Spleen (tissue), 11 donors: ENCODE results near the gene IL1RN. TPM values are rescaled to one million over a fixed set of nuclear protein-coding genes. Genes with fewer than 3 reads are reported as not detected.

Experiments used
- DNase-seq: peaks from one replicate; pipeline ENCODE4 v3.0.0-alpha.2; 2020
- H3K27ac ChIP-seq, 8 donors: fragments of 200-600 bp; sonication (generic) in 7 of 8; 1 replicate in 4 of 8; 2 replicates in 4 of 8; pipeline versions ENCODE4 v1.5.0 to v1.8.0; 2016 to 2021; ENCODE audit warnings: inconsistent platforms in 4 of 8, mild to moderate bottlenecking in 4 of 8, moderate library complexity in 1 of 8
- H3K27me3 ChIP-seq, 7 donors: fragments of 200-600 bp; sonication (generic) in 6 of 7; replicated peaks in 1 of 7; 1 replicate in 4 of 7; 2 replicates in 3 of 7; pipeline versions ENCODE4 v1.5.0 to v1.8.0; 2016 to 2021; ENCODE audit warnings: inconsistent platforms in 3 of 7, mild to moderate bottlenecking in 1 of 7
- H3K36me3 ChIP-seq, 6 donors: fragments of 200-600 bp; sonication (generic) in 5 of 6; 1 replicate in 4 of 6; 2 replicates in 2 of 6; pipeline versions ENCODE4 v1.5.0 to v1.8.0; 2016 to 2021; ENCODE audit warnings: inconsistent platforms in 2 of 6
- H3K4me1 ChIP-seq, 6 donors: fragments of 200-600 bp; sonication (generic) in 5 of 6; 1 replicate in 3 of 6; 2 replicates in 3 of 6; pipeline versions ENCODE4 v1.5.0 to v1.8.0; 2016 to 2021; ENCODE audit warnings: inconsistent platforms in 3 of 6
- H3K4me3 ChIP-seq, 8 donors: fragments of 200-600 bp; sonication (generic) in 7 of 8; 1 replicate in 4 of 8; 2 replicates in 4 of 8; pipeline versions ENCODE4 v1.5.0 to v1.8.0; 2016 to 2021; ENCODE audit warnings: inconsistent platforms in 4 of 8, mild to moderate bottlenecking in 4 of 8, moderate library complexity in 2 of 8
- H3K9me3 ChIP-seq, 8 donors: fragments of 200-600 bp; sonication (generic) in 7 of 8; 1 replicate in 4 of 8; 2 replicates in 4 of 8; pipeline versions ENCODE4 v1.5.0 to v1.8.0; 2016 to 2021; ENCODE audit warnings: inconsistent platforms in 4 of 8
- CTCF ChIP-seq, 11 experiments: fragments of 200-600 bp in 7 of 11; fragments of 450-650 bp in 4 of 11; sonication (generic) in 4 of 11; IDR thresholded peaks in 8 of 11; conservative IDR thresholded peaks in 3 of 11; 1 replicate in 7 of 11; 2 replicates in 4 of 11; pipeline versions ENCODE4 v1.4.0 to v1.8.0; 2016 to 2021; ENCODE audit warnings: antibody characterized with exemption in 11 of 11, inconsistent platforms in 4 of 11, mild to moderate bottlenecking in 1 of 11
- POLR2A ChIP-seq, 3 donors: fragments of 450-650 bp; IDR thresholded peaks; one replicate each; pipeline ENCODE4 v1.5.1; 2017; ENCODE audit warnings: antibody characterized with exemption in 3 of 3, mild to moderate bottlenecking in 1 of 3
- POLR2AphosphoS5 ChIP-seq, 3 donors: sonication (generic); formaldehyde crosslinking; IDR thresholded peaks; one replicate each; pipeline ENCODE4 v1.5.1; 2017; ENCODE audit warnings: antibody characterized with exemption in 3 of 3
- WGBS, 5 donors: extraction: QIAGEN DNeasy Blood & Tissue Kit in 3 of 5; methylation state at CpG; one replicate each; pipeline versions ENCODE4 v1.1.5 to v1.1.7; 2013 to 2018; 5-methylcytosine and 5-hydroxymethylcytosine counted together
- intact Hi-C: fragments of 100-400 bp; cut with DNase I; formaldehyde crosslinking; loops from one replicate; pipeline ENCODE4 v1.15.0; 2023; ENCODE audit warnings: low total_unique reads
- polyA plus RNA-seq, 3 donors: library from polyadenylated mRNA; stranded (reverse); fragments of 200-250 nt; gene quantifications; one replicate each; pipeline ENCODE4 v1.2.1, GENCODE V29; 2013
- total RNA-seq, 7 donors: library from RNA; depleted of rRNA in 3 of 7; stranded (reverse); fragments of >200 nt in 3 of 7; fragmentation: NEBNext Ultra II Directional in 4 of 7; extraction: Animal tissue kit (Norgen Biotek cat#: 25700) in 4 of 7; gene quantifications; one replicate each; pipeline versions ENCODE4 v1.1.0 to v1.2.1, GENCODE V29; 2016 to 2021
- donor health status: healthy with polysubstance abuse.
- donor health status: DM: no; HTN: no; CAD: no; lungs with moderate emphysema.
- donor health status: DM: no; HTN: no; CAD: no.
- donor health status: Bipolar disorder and iron deficiency.
- donor health status: healthy.
- donor health status: DM: no; HTN: no; CAD: no.
- donor health status: DM: yes; HTN: yes; CAD: no.

Gene IL1RN
- total and polyA plus RNA-seq, 10 donors: 1.9 to 53.9 (median 12.0) TPM

GRCh38 chr2:113148606-113149552, 21.5 kb downstream of the IL1RN start:
- DNase-seq: no peak
- H3K36me3 ChIP-seq: no peaks in the 10 kb centered on the region
- WGBS, 5 donors: 60 to 72% (median 69%) methylated on average over 8 of the region's 8 CpGs
- intact Hi-C loops: no loop called here
- H3K4me1 ChIP-seq: peaks cover 0 to 17% (median 2%) of the 10 kb centered on the region in 6 donors
- TF ChIP-seq CTCF (IDR thresholded peaks at IDR 0.05 in 8 of 11, conservative IDR thresholded peaks at IDR 0.05 in 3 of 11) (no peak), POLR2A (IDR thresholded peaks at IDR 0.05) (no peak), POLR2AphosphoS5 (IDR thresholded peaks at IDR 0.05) (no peak)
- H3K27me3 ChIP-seq: no peaks in the 10 kb centered on the region
- peak overlapping the region in 5 of 8 donors; percentile 45 to 80 (median 65) for H3K27ac ChIP-seq
- peaks cover 0 to 4% (median 0%) of the 10 kb centered on the region in 8 donors for H3K9me3 ChIP-seq
- no peak overlapping the region for H3K4me3 ChIP-seq

- peaks cover 0 to 17% (median 2%) of the 10 kb centered on the region in 6 donors for H3K4me1 ChIP-seq
- no peaks in the 10 kb centered on the region for H3K27me3 ChIP-seq
- intact Hi-C loops: no loop called here
- H3K9me3 ChIP-seq: no peaks in the 10 kb centered on the region
- no peaks in the 10 kb centered on the region for H3K36me3 ChIP-seq
- TF ChIP-seq POLR2A (IDR thresholded peaks at IDR 0.05): no peak
- no peak for DNase-seq
- no peak overlapping the region for H3K4me3 ChIP-seq
- peak overlapping the region in 5 of 8 donors; percentile 45 to 80 (median 65) for H3K27ac ChIP-seq
- WGBS, 5 donors: 64 to 100% (median 86%) methylated on average over 1 of the region's 1 CpG
These were observed 22.3 kb downstream of the IL1RN start for GRCh38 chr2:113149553-113150257.

- Histone ChIP-seq H3K9me3 (no peaks in the 10 kb centered on the region), H3K4me3 (no peak overlapping the region), H3K36me3 (no peaks in the 10 kb centered on the region), H3K27ac (peak overlapping the region in 1 of 8 donors; percentile 80), H3K27me3 (no peaks in the 10 kb centered on the region), H3K4me1 (peaks cover 0 to 17% (median 2%) of the 10 kb centered on the region in 6 donors)
- intact Hi-C loops: no loop called here
- 84 to 97% (median 90%) methylated on average over 5 of the region's 5 CpGs for WGBS, 5 donors
- TF ChIP-seq POLR2A (IDR thresholded peaks at IDR 0.05) (no peak), POLR2AphosphoS5 (IDR thresholded peaks at IDR 0.05) (no peak), CTCF (IDR thresholded peaks at IDR 0.05 in 8 of 11, conservative IDR thresholded peaks at IDR 0.05 in 3 of 11) (no peak)
- DNase-seq: no peak
These were observed 22.8 kb downstream of the IL1RN start for GRCh38 chr2:113150258-113150601.

- 85 to 98% (median 95%) methylated on average over 5 of the region's 5 CpGs for WGBS, 5 donors
These were observed 27.9 kb downstream of the IL1RN start for GRCh38 chr2:113155331-113155730.

More at GRCh38 chr2:113155331-113155730, 27.9 kb downstream of the IL1RN start:
- TF ChIP-seq POLR2A (IDR thresholded peaks at IDR 0.05) (no peak), POLR2AphosphoS5 (IDR thresholded peaks at IDR 0.05) (no peak), CTCF (IDR thresholded peaks at IDR 0.05 in 8 of 11, conservative IDR thresholded peaks at IDR 0.05 in 3 of 11) (no peak)
- no peak for DNase-seq
- Histone ChIP-seq H3K36me3 (no peaks in the 10 kb centered on the region), H3K4me1 (peaks cover 4 to 31% (median 21%) of the 10 kb centered on the region in 6 donors), H3K27ac (no peak overlapping the region), H3K4me3 (no peak overlapping the region), H3K27me3 (peaks cover 0 to 20% (median 6%) of the 10 kb centered on the region in 7 donors), H3K9me3 (no peaks in the 10 kb centered on the region)
- intact Hi-C loops: no loop called here
